Ovary (tissue), 9 donors: Measurements from ENCODE around the gene PSMG4. TPM values are rescaled to one million over a fixed set of nuclear protein-coding genes. Genes with fewer than 3 reads are reported as not detected.

ENCODE experiments used
- DNase-seq, 5 donors: peaks; one replicate each; pipeline ENCODE4 v3.0.0-alpha.2; 2019 to 2020
- H3K27ac ChIP-seq, 2 donors: fragments of 200-600 bp; one replicate each; pipeline versions ENCODE4 v1.5.1 to v1.8.0; 2019 to 2022
- H3K27me3 ChIP-seq: fragments of 200-600 bp; one replicate; pipeline ENCODE4 v1.8.0; 2022
- H3K36me3 ChIP-seq: fragments of 200-600 bp; sonication (generic); one replicate; pipeline ENCODE4 v1.5.1; 2019
- H3K4me1 ChIP-seq: one replicate; pipeline ENCODE4 v1.8.1; 2013; ENCODE audit warnings: mild to moderate bottlenecking, moderate library complexity; ENCODE audit not compliant: insufficient read depth
- H3K4me3 ChIP-seq: fragments of 200-600 bp; sonication (generic); one replicate; pipeline ENCODE4 v1.5.1; 2017
- H3K9me3 ChIP-seq, 2 donors: fragments of 200-600 bp in 1 of 2; sonication (generic) in 1 of 2; one replicate each; pipeline versions ENCODE4 v1.5.1 to v1.8.1; 2013 to 2019; ENCODE audit warnings: mild to moderate bottlenecking in 1 of 2, moderate library complexity in 1 of 2
- CTCF ChIP-seq, 3 donors: fragments of 450-650 bp in 2 of 3; fragments of 200-600 bp in 1 of 3; IDR thresholded peaks; one replicate each; pipeline versions ENCODE4 v1.5.1 to v1.8.0; 2016 to 2022; ENCODE audit warnings: antibody characterized with exemption in 3 of 3, mild to moderate bottlenecking in 1 of 3
- EP300 ChIP-seq: sonication (generic); formaldehyde crosslinking; IDR thresholded peaks from one replicate; pipeline ENCODE4 v1.6.1; 2017; ENCODE audit warnings: antibody characterized with exemption
- POLR2A ChIP-seq: fragments of 450-650 bp; IDR thresholded peaks from one replicate; pipeline ENCODE4 v1.6.1; 2017; ENCODE audit warnings: antibody characterized with exemption, mild to moderate bottlenecking, moderate library complexity
- WGBS, 3 donors: extraction: QIAGEN DNeasy Blood & Tissue Kit in 1 of 3; methylation state at CpG; one replicate each; pipeline versions ENCODE4 v1.1.5 to v1.1.7; 2013 to 2017; 5-methylcytosine and 5-hydroxymethylcytosine counted together
- intact Hi-C, 4 donors: fragments of 100-400 bp; cut with DNase I; formaldehyde crosslinking; loops; one replicate each; pipeline versions ENCODE4 v1.11.0 to v1.15.1; 2022 to 2023
- polyA plus RNA-seq, 2 donors: library from polyadenylated mRNA; stranded (reverse); fragments of 200-250 nt in 1 of 2; fragments of 350-450 nt in 1 of 2; fragmentation: Illumina TruSeq in 1 of 2; extraction: RNeasy Lipid Tissue Mini Kit (QIAGEN cat#74804) in 1 of 2; gene quantifications; one replicate each; pipeline ENCODE4 v1.2.3, GENCODE V29; 2013 to 2014
- total RNA-seq, 7 donors: library from RNA; depleted of rRNA in 2 of 7; stranded (reverse); fragments of >200 nt in 2 of 7; fragmentation: NEBNext Ultra II Directional in 3 of 7; extraction: Animal tissue kit (Norgen Biotek cat#: 25700) in 3 of 7; gene quantifications; one replicate each; pipeline versions ENCODE4 v1.1.0 to v1.2.4, GENCODE V29; 2016 to 2023
- donor health status: DM: no; HTN: no; CAD: no; lungs with moderate emphysema.
- donor health status: DM: no; HTN: no; CAD: no.
- donor health status: Bipolar disorder and iron deficiency.
- donor health status: DM: yes; HTN: yes; CAD: no.
- donor health status: DM: no; HTN: no; CAD: no.
- donor health status: DM: yes; HTN: yes; CAD: no.

Gene PSMG4
- total and polyA plus RNA-seq, 9 donors: 8.5 to 34.8 (median 22.7) TPM

DNA sequence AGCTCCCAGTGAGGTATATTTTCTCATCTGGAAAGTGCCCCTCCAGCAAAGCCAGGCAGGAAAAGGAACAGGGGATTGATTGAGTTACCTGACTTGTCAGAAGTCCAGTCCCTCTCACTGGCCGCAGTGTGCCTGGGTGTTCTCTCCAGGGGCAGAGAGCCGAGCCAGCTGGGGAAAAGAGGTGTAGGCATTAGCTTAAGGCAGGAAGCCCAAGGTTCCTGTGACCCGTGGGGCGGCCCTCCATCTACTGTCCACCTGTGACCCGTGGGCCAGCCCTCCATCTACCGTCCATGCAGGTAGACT, 2.7 kb downstream of the PSMG4 start:
- no peak for DNase-seq
- H3K36me3 ChIP-seq: no peaks in the 10 kb centered on the region
- no peaks in the 10 kb centered on the region for H3K9me3 ChIP-seq
- intact Hi-C loops: no loop called here
- no peak for TF ChIP-seq POLR2A
- no peak for TF ChIP-seq EP300
- no peak for TF ChIP-seq CTCF (IDR thresholded peaks at IDR 0.05)
- no peak overlapping the region for H3K27ac ChIP-seq
- H3K27me3 ChIP-seq: no peaks in the 10 kb centered on the region
- H3K4me1 ChIP-seq: peaks cover 14% of the 10 kb centered on the region
- WGBS, 3 donors: 51 to 55% (median 53%) methylated on average over 6 of the region's 6 CpGs
- H3K4me3 ChIP-seq: no peak overlapping the region

- WGBS, 3 donors: 45 to 51% (median 46%) methylated on average over 8 of the region's 8 CpGs
- Histone ChIP-seq H3K4me3 (no peak overlapping the region), H3K9me3 (no peaks in the 10 kb centered on the region), H3K27ac (no peak overlapping the region), H3K36me3 (no peaks in the 10 kb centered on the region), H3K27me3 (no peaks in the 10 kb centered on the region), H3K4me1 (peaks cover 14% of the 10 kb centered on the region)
- intact Hi-C loops: no loop called here
- no peak for DNase-seq
- no peak for TF ChIP-seq POLR2A
- TF ChIP-seq CTCF (IDR thresholded peaks at IDR 0.05): no peak
- TF ChIP-seq EP300: no peak
Measured at GRCh38 chr6:3261921-3262320, 3.2 kb downstream of the PSMG4 start.

GRCh38 chr6:3263096-3263495, 4.3 kb downstream of the PSMG4 start:
- intact Hi-C loops: no loop called here
- peaks cover 14% of the 10 kb centered on the region for H3K4me1 ChIP-seq
- no peak for DNase-seq
- WGBS, 3 donors: 85 to 86% (median 86%) methylated on average over 6 of the region's 6 CpGs
- no peak overlapping the region for H3K27ac ChIP-seq
- H3K4me3 ChIP-seq: no peak overlapping the region
- no peaks in the 10 kb centered on the region for H3K36me3 ChIP-seq
- no peaks in the 10 kb centered on the region for H3K27me3 ChIP-seq
- H3K9me3 ChIP-seq: no peaks in the 10 kb centered on the region
- TF ChIP-seq CTCF (IDR thresholded peaks at IDR 0.05) (no peak), EP300 (no peak), POLR2A (no peak)

GRCh38 chr6:3264356-3264755, 5.6 kb downstream of the PSMG4 start:
- peaks cover 14% of the 10 kb centered on the region for H3K4me1 ChIP-seq

More at GRCh38 chr6:3264356-3264755, 5.6 kb downstream of the PSMG4 start:
- H3K27ac ChIP-seq: no peak overlapping the region
- no peaks in the 10 kb centered on the region for H3K27me3 ChIP-seq
- intact Hi-C loops: no loop called here
- 81 to 89% (median 87%) methylated on average over 3 of the region's 3 CpGs for WGBS, 3 donors
- no peak overlapping the region for H3K4me3 ChIP-seq
- H3K9me3 ChIP-seq: no peaks in the 10 kb centered on the region
- no peak for DNase-seq
- TF ChIP-seq EP300 (no peak), POLR2A (no peak), CTCF (IDR thresholded peaks at IDR 0.05) (no peak)
- H3K36me3 ChIP-seq: no peaks in the 10 kb centered on the region
